ENCODE results near the gene RPL5.

DNA sequence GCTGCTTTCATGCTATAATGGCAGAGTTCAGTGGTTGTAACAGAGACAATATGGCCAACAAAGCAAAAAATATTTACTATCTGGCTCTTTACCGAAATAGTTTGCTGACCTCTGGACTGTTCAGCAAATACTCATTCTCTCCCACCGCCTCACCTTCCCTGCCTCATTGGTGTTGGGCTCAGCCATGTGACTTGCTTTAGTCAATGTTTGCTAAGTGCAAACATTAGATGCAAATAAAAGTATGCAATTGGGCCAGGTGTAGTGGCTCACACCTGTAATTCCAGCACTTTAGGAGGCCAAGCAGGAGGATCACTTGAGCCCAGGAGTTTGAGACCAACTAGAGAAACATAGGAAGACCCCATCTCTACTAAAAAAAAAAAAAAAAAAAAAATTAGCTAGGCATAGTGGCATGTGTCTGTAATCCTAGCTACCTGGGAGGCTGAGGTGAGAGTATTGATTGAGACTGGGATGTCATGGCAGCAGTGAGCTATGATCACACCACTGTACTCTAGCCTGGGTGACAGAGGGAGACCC is 55.1 kb downstream of the RPL5 start:
- TF ChIP-seq CTCF (conservative IDR thresholded peaks at IDR 0.05 in 1 of 2, IDR thresholded peaks at IDR 0.05 in 1 of 2; ENCODE audit: low read depth in 1 of 2, low read length in 2 of 2): no peak
- TF ChIP-seq EZH2 (IDR thresholded peaks at IDR 0.05; ENCODE audit: low read length, missing control alignments): no peak

All from fibroblast of lung (primary cell).